ENCODE results near the gene SEMA3D.

The SEMA3D gene

DNA sequence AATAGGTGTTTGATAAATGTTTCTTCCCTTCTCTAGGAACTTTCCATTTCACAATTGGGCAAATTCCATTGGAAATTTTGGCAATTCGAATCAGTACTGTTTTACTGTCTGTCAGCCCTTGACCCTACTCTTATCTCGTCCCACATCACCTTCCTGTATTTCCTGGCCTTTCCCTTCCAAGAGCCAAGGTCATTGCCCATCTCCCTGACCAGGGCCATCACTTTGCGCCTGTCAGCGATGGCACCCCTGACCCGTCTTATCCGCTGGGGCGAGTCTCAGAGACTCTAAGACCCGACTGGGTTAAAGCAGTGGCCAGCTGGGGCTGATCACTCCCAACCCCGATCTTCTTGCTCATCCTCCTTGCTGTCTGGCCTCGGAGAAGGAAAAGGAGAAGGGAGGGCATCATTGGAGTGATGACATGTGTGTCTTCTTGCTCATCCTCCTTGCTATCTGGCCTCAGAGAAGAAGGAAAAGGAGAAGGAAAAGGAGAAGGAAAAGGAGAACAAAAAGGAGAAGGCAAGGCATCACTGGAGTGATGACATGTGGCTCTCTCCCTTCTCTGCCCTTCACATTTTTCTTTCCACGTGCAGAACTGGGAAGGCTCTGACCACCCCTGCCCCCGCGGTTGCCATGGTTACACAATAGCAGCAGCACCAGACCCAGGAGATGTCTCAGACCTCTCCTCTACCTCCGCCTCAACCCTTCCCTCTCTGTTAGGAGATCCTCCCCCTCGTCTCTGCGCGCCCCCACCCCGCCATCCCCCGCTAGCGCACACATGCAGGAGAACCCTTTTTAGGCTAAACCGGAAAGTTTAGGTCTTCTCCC, 2.0 kb downstream of the SEMA3D start:
- no peak for DNase-seq (ENCODE audit: low spot score)

DNA sequence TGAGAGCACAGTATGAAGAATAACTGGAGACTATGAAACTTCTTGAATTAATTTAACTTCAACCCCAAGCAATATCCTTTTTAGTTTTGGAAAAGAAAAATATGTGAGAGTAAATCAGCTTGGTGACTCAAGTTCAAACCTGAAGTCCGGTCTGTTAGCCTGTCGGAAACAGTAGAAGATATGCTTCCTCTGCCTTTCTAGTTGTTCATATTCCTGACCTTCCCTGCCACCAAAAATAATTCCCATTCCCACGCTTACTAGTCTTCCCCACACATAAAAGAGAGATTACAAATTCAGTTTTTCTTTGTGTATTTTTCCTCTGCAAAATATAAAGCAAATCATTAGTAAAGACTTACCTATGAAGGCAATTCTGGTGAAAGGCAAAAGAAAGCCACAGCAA, 3.6 kb downstream of the SEMA3D start:
- no peak for DNase-seq (ENCODE audit: low spot score)

DNA sequence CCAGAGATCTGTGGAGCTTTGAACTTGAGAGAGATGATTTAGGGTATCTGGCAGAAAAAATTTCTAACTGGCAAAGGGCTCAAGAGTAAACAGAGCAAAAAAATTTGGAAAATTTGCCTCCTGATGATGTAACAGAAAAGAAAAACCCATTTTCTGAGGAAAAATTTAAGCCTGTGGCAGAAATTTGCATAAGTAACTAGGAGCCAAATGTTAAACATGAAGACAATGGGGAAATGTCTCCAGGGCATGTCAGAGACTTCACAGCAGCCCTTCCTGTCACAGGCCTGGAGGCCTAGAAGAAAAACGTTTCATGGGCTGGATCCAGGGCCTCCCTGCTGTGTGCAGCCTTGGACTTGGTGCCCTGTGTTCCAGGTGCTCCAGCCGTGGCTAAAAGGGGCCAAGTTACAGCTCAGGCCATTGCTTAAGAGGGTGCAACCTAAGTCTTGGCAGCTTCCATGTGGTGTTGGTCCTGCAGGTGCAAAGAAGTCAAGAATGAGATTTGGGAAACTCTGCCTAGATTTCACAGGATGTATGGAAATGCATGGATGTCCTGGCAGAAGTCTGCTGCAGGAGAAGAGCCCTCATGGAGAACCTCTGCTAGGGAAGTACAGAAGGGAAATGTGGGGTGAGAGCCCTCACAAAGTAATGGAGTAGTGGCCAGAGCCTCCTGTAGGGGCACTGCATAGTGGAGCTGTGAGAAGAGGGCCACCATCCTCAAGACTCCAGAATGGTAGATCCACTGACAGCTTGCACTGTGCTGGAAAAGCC, 8.1 kb downstream of the SEMA3D start:
- DNase-seq (ENCODE audit: low spot score) = no peak

DNA sequence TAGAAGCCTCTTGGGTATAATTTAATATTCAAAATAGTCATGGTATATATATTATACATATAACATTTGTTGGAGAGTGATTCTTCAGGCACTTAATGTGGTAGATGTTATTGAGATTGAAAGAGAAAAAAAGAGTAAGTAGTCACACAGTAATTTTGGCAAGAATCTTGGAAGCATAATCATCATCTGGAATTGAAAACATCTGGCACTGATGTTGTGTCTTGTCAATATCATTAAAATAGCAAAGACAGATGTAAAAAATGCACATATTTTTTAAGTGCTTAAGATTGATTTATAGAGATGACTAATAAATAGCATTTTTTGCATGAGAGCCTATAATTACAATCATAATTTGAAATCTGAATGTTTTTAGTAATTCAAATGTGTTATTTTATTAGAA, 9.5 kb downstream of the SEMA3D start:
- no peak for DNase-seq (ENCODE audit: low spot score)

DNA sequence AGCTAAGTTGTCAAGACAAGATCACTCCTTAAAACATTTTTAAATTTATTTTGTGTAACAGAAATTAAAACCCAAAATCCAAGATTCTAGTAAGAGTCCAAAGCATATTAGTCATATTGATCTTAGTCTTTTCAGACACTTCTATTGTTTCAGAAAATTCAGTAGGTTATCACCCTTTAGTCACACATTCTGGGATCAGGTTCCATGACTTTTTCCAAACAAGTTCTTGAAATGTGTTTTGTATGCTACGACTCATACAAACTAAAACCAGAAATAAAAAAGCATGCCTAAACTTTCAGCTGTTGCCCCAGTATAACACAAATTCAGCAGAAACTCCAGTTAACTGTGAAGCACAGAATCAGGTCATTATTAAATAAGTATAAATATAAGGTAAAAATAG, 10.7 kb downstream of the SEMA3D start:
- no peak for DNase-seq (ENCODE audit: low spot score)

DNA sequence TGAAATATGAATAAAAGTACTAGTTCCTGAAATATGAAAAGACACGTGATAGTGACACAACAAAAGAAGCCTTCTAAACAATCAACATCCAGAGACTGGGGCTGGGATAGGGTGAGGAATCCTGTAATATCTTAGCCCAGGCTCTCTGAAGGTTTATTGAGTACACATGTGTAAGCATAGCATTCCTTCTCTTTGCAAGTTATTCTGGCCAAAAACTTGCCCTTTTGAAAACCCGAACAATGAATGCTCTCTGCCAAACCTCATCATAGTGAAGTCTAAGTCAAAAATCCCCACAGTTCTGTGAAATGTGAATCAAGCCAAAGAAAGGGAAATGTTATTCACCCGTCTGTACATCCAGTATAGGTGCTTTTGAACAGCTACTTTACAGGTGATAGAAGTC, 11.6 kb downstream of the SEMA3D start:
- no peak for DNase-seq (ENCODE audit: low spot score)

DNA sequence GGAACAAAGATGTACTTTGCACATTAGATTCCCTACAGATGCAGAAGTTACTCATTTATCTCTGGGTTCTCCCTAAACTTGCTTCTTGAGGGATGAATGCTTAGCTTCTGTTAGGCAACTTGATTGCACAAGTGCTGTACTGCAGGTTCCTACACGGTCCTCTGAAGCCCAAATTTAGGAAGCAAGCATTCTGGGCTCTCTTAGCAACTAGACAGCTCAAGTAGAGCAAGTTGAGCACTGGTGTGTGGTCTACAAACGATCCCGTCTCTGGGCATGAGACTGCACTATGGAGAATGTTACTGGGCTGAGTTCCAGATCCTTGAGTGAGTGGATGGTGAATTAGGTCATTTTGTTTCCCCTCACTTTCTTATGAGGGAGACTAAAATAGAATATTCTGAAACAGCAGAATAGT, 14.3 kb downstream of the SEMA3D start:
- no peak for DNase-seq (ENCODE audit: low spot score)

DNA sequence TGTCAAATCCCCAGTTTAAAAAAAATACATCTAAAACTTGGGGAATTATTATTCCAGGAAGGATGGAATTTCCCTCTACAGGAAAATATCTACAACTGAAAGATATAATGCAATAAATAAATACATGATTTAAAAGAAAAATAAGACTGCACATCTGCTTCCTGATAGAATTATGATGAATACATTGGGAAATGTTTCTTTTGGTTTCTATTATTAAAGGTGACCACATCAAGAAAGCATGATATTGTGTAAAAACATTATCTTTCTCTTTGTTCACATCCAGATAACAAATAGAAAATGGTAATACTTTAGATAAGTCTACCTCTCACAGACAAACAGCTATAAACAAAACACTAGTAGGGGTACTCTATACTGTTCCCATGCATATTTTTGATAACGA, 19.2 kb downstream of the SEMA3D start:
- DNase-seq (ENCODE audit: low spot score) = no peak

DNA sequence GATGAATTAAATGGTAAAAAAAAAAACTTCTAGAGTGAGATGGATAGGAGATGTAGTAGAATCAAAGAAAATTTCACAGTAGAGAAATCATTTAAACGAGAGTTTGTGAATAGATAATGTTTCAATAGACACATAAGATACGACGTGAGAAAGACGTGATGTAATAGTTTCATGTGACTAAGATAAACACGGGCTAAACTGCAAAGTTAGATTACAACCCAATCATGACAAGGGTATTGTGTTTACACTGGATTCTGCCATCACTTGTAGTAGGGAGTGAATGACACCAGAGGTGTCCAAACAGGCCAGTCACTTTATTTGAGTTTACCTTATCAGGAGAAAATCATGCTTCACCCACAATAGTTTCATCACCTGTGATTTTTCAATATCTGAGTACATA, 21.6 kb downstream of the SEMA3D start:
- no peak for DNase-seq (ENCODE audit: low spot score)

DNA sequence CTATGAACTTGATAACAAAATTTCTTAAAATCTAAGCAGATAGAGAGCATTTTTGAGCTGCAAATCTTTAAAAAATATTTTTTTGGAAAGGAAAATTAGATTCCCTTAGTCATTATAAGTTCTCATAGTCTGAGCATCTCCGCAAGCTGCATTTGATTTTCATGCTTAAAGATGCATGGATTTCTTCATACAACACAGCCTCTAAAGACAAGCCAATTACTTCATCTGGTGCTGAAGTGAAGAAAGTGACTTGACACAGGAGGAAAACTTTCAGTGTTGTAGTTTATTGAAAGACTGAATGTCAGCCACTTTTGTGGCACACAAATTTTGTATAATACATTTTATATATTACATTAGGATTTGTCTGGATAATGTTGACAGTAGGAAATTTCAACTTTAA, 22.5 kb downstream of the SEMA3D start:
- no peak for DNase-seq (ENCODE audit: low spot score)

DNA sequence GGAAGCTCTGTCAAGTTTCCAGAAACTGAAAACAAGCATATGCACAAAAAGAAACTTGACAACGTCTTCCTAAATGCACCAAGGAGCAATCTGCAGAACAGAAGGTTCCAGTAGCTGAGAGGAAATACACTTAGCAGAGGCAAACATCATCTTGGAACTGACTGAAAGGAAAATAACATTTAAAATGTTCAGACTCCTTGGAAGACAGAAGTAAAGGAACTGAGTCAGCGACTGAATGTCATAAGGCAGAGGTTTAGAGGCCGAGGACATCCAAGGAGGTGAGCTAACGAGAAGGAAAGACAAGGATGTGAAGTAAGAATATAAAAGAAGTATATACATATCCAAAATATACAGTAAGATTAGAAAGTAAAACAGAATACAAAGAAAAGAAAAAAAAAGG, 24.1 kb downstream of the SEMA3D start:
- no peak for DNase-seq (ENCODE audit: low spot score)

DNA sequence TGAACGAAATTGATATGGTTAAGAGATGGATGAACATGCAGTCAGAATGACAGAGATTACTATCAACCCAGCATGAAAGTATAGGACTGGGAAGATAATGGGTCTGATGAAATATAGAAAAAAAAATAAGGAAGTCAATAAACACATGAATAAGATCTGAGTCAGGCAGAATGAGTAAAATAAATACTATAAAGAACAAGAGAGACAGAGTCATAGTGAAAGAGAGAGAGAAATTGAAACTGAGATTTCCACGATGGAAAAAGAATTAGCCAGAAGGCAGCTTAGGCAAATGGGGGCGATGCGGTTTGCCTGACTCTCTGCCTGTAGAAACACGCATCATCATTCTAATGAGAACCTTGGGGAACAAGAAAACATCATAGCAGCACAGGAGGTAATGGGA, 26.6 kb downstream of the SEMA3D start:
- no peak for DNase-seq (ENCODE audit: low spot score)

DNA sequence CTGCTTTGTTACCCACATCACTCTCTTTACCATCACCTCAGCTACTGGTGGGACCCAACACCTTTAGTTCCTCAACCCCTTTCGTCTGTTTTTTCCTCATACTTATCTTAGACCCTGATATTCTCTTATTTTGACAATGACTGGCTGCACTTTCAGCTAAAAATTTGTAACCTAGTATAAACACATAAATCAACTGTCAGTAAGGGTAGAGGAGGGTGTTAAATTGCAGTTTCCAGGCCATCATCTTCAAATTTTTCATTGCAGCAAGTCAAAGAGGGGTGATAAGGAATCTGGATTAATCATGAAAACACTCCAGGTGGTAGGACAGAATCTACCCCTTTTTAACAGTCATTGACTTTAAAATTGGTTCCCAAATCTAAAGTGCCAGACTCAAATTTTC, 27.9 kb downstream of the SEMA3D start:
- no peak for DNase-seq (ENCODE audit: low spot score)

DNA sequence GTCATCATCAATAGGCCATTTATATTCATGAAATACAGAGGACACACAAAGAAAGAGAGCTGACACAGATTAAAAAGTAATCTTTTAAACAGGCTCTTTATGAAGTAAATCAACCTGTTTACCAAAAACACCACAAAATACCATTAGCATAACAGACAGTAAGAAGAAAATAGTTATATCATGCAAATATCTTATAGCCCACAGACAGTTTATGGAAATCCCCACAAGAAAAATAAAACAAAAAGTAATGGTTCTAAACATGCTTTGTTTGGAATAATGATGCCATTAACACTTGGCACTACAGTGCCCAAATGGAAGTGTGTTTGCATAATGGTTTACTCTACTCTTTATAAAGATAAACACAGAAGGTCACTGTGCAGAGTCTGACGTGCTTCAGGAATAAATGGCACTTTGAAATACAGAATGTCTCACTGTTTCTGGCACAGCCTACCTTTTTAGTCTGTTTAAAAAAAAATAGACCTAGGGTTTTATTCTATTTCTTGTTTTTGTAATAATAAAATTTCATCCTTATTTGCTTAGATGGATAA, 30.1 kb downstream of the SEMA3D start:
- DNase-seq (ENCODE audit: low spot score) = peak; percentile 11

DNA sequence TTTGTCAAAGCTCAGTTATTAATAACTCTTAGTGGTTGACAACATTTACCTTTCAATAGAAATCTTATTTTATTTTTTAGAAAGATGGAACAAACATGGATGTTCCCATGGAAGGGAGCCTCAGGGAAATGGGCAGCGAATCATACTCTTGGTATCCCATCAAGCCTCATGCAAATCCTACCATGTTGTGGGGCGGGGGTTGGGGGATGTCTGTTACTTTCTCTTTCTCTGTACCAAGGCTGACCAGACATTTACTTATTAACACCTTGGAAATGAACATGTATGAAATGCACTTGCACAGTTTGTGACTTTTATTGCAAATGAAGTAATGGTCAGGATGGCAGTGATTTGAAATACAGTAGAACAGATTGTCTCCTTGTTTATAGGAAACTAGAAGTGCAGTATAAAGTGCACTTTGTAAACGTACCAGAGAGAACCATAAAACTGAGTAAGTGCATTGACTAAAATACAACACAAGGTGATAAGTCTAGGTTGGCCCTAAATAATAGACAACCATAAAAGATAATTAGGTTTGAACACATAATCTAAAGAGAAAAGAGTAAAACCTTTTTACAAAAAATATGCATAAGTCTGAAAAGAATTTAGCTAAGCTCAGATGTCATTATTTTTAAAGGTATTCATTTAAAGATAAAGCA, 32.4 kb downstream of the SEMA3D start:
- DNase-seq (ENCODE audit: low spot score) = no peak

DNA sequence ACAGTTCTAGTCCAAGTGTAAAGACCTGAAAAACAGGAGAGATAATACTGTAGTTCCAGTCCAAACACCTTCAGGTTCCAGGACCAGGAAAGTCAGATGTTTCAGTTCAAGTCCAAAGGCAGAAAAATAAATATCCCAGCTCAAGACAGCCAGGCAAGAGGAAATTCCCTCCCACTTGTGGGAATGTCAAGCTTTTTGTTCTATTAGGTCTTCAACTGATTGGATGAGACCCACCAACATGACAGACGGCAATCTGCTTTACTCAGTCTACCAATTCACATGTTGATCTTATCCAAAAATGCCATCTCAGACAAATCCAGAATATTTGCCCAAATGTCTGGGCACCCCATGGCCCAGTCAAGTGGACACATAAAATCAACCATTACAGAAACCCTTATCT, 33.1 kb downstream of the SEMA3D start:
- no peak for DNase-seq (ENCODE audit: low spot score)

DNA sequence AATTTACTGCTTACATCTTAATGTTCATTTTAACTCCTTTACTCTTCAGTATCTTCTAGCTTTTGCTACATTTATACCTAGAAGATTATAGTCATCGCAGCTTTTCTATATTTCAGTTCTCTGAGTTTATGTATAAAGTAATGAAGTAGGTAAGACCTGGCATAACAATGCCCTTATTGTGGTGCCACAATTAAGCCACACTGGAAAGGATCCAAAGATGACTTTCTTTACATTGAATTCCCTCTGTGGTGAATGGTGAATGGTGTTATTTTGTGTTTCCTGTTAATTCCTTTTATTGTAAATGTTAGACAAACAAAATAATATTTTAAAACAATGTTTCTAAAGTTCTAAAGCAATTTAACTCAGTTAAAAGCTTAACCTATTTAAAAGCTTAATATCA, 36.2 kb downstream of the SEMA3D start:
- no peak for DNase-seq (ENCODE audit: low spot score)

DNA sequence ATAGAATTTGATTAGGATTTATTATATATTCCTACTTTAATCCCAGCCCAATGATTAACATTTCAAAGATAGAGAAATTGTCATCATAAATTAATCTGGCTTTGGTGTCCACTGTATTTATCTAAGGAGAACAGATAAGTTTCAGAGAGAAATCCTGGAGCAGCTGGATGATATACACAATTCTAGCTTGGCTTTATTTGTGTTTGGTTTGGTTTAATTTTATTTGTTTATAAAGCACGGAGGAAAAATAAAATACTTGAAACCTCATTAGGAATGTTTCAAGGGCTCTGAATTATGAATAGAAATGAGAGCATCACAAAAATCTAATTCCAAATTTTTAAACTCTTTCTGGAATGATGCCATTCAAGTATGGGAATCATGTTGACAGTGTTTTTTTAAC, 42.1 kb downstream of the SEMA3D start:
- no peak for DNase-seq (ENCODE audit: low spot score)

DNA sequence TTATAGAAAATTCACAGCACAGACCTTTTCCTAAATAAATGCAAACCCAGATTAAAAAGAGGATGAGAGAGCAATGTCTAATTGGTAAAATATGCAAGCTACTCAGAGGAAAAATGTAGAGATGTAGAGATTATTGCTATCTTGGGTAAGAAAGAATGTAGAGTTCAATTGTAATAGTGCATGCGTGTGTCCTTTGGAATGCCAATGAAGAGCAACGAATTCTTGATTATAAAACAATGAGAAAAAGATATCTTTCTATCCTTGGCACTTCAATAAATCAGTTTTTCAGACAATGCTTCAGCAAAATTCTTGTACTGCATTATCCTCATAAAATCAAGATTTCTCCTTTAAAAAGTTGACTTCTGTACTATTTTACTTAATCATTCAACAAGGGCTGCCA, 50.9 kb downstream of the SEMA3D start:
- peak; percentile 24 for DNase-seq (ENCODE audit: low spot score)

DNA sequence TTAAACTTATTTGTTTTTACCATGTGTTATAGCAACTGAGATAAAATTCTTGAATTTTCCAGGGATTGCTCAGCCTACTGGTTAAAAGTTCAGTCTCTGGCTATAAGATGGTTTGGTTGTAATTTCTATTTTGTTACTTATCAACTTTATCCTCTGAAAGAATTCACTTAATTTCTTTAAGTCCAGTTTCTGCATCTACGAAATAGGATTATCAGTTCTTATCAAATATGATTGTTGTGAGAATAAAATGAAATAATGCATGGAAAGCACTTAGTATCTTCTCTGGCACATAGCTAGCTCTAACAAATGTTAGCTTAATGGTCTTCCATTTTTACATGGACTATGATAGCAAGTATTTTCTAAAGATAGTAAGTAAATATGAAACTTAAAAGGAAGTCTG, 53.3 kb downstream of the SEMA3D start:
- no peak for DNase-seq (ENCODE audit: low spot score)

DNA sequence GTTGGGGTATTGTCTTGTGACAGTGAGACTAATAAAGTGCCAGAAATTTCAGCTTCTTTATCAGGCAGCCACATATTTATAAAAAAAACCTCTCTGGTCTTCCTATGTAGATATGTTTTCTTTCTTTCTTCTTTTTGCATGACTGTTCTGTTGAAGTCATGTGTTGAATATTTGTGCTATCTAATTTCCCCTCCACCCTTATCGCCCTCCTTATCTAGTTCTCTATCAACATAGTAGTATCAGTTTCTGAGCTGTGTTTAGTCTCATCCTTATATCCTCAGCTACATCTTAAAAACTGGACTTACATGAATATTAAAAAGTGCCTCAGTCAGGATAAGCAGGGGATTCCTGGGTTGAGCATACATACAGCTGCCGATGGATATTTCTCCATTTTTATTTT, 53.9 kb downstream of the SEMA3D start:
- DNase-seq (ENCODE audit: low spot score) = no peak

DNA sequence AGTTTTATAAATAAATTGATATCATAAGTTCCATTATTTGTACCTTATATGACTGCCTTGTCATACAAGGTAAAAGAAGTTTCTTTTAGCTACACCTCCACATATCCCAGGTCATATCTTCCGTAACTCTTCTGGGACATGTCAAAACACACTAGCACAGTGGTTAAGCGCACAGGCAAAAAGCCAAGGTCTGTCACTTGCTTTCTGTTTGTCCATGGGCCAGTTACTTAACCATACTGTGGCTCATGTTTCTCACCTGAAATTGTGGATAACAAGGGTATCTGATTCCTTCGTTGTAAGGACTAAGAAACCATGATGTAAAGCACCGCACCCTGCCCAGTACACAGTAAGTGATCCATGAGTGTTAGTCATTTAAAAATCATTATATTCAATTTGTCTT, 56.2 kb downstream of the SEMA3D start:
- DNase-seq (ENCODE audit: low spot score) = no peak

DNA sequence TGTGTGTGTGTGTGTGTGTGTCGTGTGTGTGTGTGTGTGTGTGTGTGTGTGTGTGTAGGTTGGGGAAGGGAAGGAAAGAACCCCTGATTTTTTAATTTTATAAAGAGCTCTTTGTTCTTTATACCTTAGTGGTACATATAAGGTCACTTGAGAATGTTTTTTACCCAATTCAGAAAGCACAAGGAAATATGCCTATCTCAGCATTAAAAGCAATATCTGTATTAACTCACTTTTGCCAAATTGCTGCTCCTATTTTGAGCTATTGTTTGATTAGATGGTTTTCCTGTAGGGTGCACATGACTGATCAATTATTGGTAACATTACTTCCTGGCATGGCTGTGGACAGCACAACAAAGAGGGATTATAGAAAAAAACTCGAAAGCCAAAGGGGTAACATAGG, 60.5 kb downstream of the SEMA3D start:
- DNase-seq (ENCODE audit: low spot score) = no peak

All from COLO829 (cell line).